B cell (primary cell): Measurements from ENCODE around the gene RDH14.

Source experiments
- CTCF ChIP-seq: fragments of 200-600 bp; IDR thresholded peaks from one replicate; pipeline ENCODE4 v1.8.0; 2022; ENCODE audit warnings: antibody characterized with exemption, mild to moderate bottlenecking
- EZH2 ChIP-seq: IDR thresholded peaks from 2 replicates; pipeline ENCODE4 v1.6.1; 2012; ENCODE audit warnings: borderline replicate concordance, low read depth, mild to moderate bottlenecking, moderate library complexity, low read length; ENCODE audit not compliant: insufficient read depth, poor library complexity, severe bottlenecking

- TF ChIP-seq EZH2 (no peak), CTCF (no peak)
Measured at GRCh38 chr2:18525236-18525635, 35.2 kb downstream of the RDH14 start.
